C4-2B (cell line): Measurements from ENCODE around the gene ACAD10.
"Not testable (repeated sequence)": the region's sequence is repeated elsewhere in the genome, so short reads cannot be mapped to it uniquely, and the experiment has no call there.

Experiments
- H3K27ac ChIP-seq: fragments of 450-650 bp; 2 replicates; pipeline ENCODE4 v1.5.1; 2017
- CTCF ChIP-seq: fragments of 450-650 bp; conservative IDR thresholded peaks from 2 replicates; pipeline ENCODE4 v1.5.1; 2017; ENCODE audit warnings: mild to moderate bottlenecking
- ZFX ChIP-seq: fragments of 450-650 bp; IDR thresholded peaks from 2 replicates; pipeline ENCODE4 v1.6.1; 2017

Gene ACAD10

GRCh38 chr12:111720457-111720856, 34.6 kb downstream of the ACAD10 start:
- no peak overlapping the region for H3K27ac ChIP-seq
- TF ChIP-seq ZFX (no peak), CTCF (no peak)

DNA sequence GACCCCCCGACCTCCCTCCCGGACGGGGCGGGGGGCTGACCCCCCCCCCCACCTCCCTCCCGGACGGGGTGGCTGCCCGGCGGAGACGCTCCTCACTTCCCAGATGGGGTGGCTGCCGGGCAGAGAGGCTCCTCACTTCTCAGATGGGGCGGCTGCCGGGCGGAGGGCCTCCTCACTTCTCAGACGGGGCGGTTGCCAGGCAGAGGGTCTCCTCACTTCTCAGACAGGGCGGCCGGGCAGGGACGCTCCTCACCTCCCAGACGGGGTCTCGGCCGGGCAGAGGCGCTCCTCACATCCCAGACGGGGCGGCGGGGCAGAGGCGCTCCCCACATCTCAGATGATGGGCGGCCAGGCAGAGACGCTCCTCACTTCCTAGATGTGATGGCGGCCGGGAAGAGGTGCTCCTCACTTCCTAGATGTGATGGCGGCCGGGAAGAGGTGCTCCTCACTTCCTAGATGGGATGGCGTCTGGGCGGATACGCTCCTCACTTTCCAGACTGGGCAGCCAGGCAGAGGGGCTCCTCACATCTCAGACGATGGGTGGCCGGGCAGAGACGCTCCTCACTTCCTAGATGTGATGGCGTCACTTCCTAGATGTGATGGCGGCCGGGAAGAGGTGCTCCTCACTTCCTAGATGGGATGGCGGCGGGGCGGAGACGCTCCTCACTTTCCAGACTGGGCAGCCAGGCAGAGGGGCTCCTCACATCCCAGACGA, 38.0 kb downstream of the ACAD10 start:
- H3K27ac ChIP-seq = not testable (repeated sequence)

GRCh38 chr12:111728795-111729194, 42.9 kb downstream of the ACAD10 start:
- no peak for TF ChIP-seq CTCF

GRCh38 chr12:111730420-111730819, 44.6 kb downstream of the ACAD10 start:
- TF ChIP-seq CTCF (no peak), ZFX (no peak)
- H3K27ac ChIP-seq = no peak overlapping the region

More at GRCh38 chr12:111728795-111729194, 42.9 kb downstream of the ACAD10 start:
- H3K27ac ChIP-seq = no peak overlapping the region

- TF ChIP-seq CTCF (no peak), ZFX (no peak)
- no peak overlapping the region for H3K27ac ChIP-seq
Observed at GRCh38 chr12:111732786-111733185, 46.9 kb downstream of the ACAD10 start.

DNA sequence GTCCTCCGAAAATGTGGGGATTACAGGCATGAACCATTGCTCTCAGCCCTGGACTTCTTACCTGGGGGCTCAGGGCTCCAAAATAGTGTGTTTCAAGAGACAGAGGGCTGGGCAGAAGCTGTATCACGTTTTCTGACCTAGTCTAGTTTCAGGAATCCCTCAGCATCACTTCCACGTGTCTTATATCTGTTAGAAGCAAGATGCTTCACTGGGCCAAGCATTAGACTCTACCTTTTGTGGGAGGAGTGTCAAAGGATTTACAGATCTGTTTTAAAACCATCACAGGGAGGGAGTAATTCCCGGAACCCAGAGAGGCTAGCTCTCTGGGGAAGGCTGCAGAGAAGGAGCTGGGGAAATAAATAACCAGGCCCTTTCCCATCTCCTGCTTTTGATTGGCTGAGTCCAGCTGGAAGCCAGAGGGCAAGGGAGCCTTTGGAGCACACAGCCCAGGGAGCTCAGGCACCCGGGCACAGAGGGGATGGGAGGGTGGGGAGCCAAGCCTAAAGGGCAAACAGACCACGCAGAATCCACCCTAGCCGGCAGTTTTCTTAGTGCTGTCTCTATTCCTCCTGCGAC, 47.6 kb downstream of the ACAD10 start:
- no peak overlapping the region for H3K27ac ChIP-seq
- TF ChIP-seq ZFX (no peak), CTCF (no peak)

DNA sequence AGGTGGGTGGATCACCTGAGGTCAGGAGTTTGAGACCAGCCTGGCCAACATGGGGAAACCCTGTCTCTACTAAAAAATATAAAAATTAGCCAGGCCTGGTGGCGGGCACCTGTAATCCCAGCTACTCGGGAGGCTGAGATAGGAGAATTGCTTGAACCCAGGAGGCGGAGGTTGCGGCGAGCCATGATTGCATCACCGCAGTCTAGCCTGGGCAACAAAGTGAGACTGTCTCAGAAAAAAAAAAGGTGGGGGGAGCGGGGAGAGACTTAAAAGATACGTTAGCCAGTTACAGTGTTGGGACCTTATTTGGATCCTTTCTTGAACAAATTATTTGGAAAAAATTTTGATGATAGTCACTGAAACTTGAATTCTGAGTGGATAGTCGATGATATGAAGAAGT, 53.7 kb downstream of the ACAD10 start:
- not testable (repeated sequence) for H3K27ac ChIP-seq

GRCh38 chr12:111741235-111741812, 55.5 kb downstream of the ACAD10 start:
- H3K27ac ChIP-seq = no peak overlapping the region
- no peak for TF ChIP-seq ZFX
- no peak for TF ChIP-seq CTCF
